Panc1 (cell line): Measurements from ENCODE around the gene CNNM4. TPM values are rescaled to one million over a fixed set of nuclear protein-coding genes. Genes with fewer than 3 reads are reported as not detected.

Experiments used
- ATAC-seq: fragments of 200-7000 bp; cut with Tn5 transposase; 2 replicates; pipeline ENCODE4 v1.9.1; 2020; ENCODE audit warnings: mild to moderate bottlenecking, moderate library complexity
- BruUV-seq: library from RNA; stranded (reverse); fragments of 400-500 nt; replicated peaks from 2 replicates; lab custom pipeline; 2021; lab: Mats Ljungman, UMichigan
- CTCF ChIA-PET: fragments of 300-600 bp; sonication (Branson Sonifier 250); formaldehyde crosslinking; loops from one replicate; lab custom pipeline; 2022; ENCODE audit warnings: antibody characterized with exemption; lab: Charles Lee
- POLR2A ChIA-PET: fragments of 300-600 bp; sonication (Branson Sonifier 250); formaldehyde crosslinking; loops from one replicate; lab custom pipeline; 2022; ENCODE audit warnings: antibody characterized with exemption; lab: Charles Lee
- DNase-seq: peaks from one replicate; pipeline ENCODE4 v3.0.0-alpha.2; 2010; ENCODE audit warnings: low read depth, low spot score
- H3K27ac ChIP-seq: 2 replicates; pipeline ENCODE4 v1.5.1; 2011; ENCODE audit warnings: mild to moderate bottlenecking, low read length, inconsistent platforms
- H3K27me3 ChIP-seq: fragments of 200-500 bp; sonication (Bioruptor generic); 2 replicates; pipeline ENCODE4 v1.6.0; 2014; ENCODE audit warnings: low read length, inconsistent platforms; ENCODE audit not compliant: control insufficient read depth, insufficient read depth
- H3K36me3 ChIP-seq: fragments of 200-500 bp; sonication (Bioruptor generic); 2 replicates; pipeline ENCODE4 v1.5.1; 2014; ENCODE audit warnings: inconsistent platforms, mild to moderate bottlenecking, low read length, moderate library complexity; ENCODE audit not compliant: control insufficient read depth, insufficient read depth
- H3K4me1 ChIP-seq: 2 replicates; pipeline ENCODE4 v1.5.1; 2011; ENCODE audit warnings: inconsistent platforms, mild to moderate bottlenecking, low read length, moderate library complexity; ENCODE audit not compliant: control insufficient read depth, insufficient read depth
- H3K4me3 ChIP-seq, 2 experiments: 2 replicates each; pipeline ENCODE4 v1.5.1; 2011 to 2012; ENCODE audit warnings: low read depth in 2 of 2, low read length in 2 of 2, mild to moderate bottlenecking in 2 of 2, inconsistent platforms in 1 of 2, moderate library complexity in 1 of 2
- H3K9me3 ChIP-seq: fragments of 200-500 bp; sonication (Bioruptor generic); 2 replicates; pipeline ENCODE4 v1.5.1; 2014; ENCODE audit warnings: low read depth, mild to moderate bottlenecking, inconsistent platforms, low read length, moderate library complexity; ENCODE audit not compliant: control insufficient read depth, insufficient read depth
- POLR2AphosphoS5 ChIP-seq: IDR thresholded peaks from 2 replicates; pipeline ENCODE4 v1.6.1; 2012; ENCODE audit warnings: mild to moderate bottlenecking, low read depth, low read length, moderate library complexity
- SIN3A ChIP-seq: IDR thresholded peaks from 2 replicates; pipeline ENCODE4 v1.6.1; 2012; ENCODE audit warnings: low read depth, mild to moderate bottlenecking, low read length, moderate library complexity, borderline replicate concordance; ENCODE audit not compliant: insufficient read depth
- TCF7L2 ChIP-seq: IDR thresholded peaks from 2 replicates; pipeline ENCODE4 v1.6.1; 2011; ENCODE audit warnings: mild to moderate bottlenecking, low read depth, low read length, inconsistent platforms
- in situ Hi-C: cut with HindIII; loops from 2 replicates; pipeline ENCODE4 v1.10.0; 2016; ENCODE audit warnings: low sequenced_read_pairs, low pct_unique_long_range_greater_than_20kb
- intact Hi-C: fragments of 100-400 bp; cut with micrococcal nuclease; formaldehyde crosslinking; loops from one replicate; pipeline ENCODE4 v1.10.0; 2022; ENCODE audit not compliant: unreplicated experiment
- total RNA-seq: library from RNA; stranded (reverse); gene quantifications from one replicate; pipeline ENCODE4 v1.2.1, GENCODE V29; 2021; ENCODE audit not compliant: unreplicated experiment
- TF ChIP-seq, protein P1 (sequence below), 2 experiments: IDR thresholded peaks; 2 replicates each; pipeline ENCODE4 v1.6.1; 2011 to 2012; ENCODE audit warnings: low read depth in 2 of 2, control low read depth in 1 of 2, low read length in 1 of 2, mild to moderate bottlenecking in 1 of 2, moderate library complexity in 1 of 2; ENCODE audit not compliant: insufficient read depth in 1 of 2
- TF ChIP-seq, protein P2 (sequence below): fragments of 450-650 bp; IDR thresholded peaks from 2 replicates; pipeline ENCODE4 v1.5.1; 2017; ENCODE audit warnings: mild to moderate bottlenecking

CNNM4 gene
- total RNA-seq, 1 experiment from 2014 or later = 15.7 TPM

- no peak for TF ChIP-seq POLR2AphosphoS5
- TF ChIP-seq, protein P1, sequence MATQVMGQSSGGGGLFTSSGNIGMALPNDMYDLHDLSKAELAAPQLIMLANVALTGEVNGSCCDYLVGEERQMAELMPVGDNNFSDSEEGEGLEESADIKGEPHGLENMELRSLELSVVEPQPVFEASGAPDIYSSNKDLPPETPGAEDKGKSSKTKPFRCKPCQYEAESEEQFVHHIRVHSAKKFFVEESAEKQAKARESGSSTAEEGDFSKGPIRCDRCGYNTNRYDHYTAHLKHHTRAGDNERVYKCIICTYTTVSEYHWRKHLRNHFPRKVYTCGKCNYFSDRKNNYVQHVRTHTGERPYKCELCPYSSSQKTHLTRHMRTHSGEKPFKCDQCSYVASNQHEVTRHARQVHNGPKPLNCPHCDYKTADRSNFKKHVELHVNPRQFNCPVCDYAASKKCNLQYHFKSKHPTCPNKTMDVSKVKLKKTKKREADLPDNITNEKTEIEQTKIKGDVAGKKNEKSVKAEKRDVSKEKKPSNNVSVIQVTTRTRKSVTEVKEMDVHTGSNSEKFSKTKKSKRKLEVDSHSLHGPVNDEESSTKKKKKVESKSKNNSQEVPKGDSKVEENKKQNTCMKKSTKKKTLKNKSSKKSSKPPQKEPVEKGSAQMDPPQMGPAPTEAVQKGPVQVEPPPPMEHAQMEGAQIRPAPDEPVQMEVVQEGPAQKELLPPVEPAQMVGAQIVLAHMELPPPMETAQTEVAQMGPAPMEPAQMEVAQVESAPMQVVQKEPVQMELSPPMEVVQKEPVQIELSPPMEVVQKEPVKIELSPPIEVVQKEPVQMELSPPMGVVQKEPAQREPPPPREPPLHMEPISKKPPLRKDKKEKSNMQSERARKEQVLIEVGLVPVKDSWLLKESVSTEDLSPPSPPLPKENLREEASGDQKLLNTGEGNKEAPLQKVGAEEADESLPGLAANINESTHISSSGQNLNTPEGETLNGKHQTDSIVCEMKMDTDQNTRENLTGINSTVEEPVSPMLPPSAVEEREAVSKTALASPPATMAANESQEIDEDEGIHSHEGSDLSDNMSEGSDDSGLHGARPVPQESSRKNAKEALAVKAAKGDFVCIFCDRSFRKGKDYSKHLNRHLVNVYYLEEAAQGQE (IDR thresholded peaks at IDR 0.05; ENCODE audit: insufficient read depth in 1 of 2, low read depth in 2 of 2, low read length in 1 of 2) = no peak
- no peak for TF ChIP-seq SIN3A
- TF ChIP-seq TCF7L2 = no peak
- TF ChIP-seq, protein P2, sequence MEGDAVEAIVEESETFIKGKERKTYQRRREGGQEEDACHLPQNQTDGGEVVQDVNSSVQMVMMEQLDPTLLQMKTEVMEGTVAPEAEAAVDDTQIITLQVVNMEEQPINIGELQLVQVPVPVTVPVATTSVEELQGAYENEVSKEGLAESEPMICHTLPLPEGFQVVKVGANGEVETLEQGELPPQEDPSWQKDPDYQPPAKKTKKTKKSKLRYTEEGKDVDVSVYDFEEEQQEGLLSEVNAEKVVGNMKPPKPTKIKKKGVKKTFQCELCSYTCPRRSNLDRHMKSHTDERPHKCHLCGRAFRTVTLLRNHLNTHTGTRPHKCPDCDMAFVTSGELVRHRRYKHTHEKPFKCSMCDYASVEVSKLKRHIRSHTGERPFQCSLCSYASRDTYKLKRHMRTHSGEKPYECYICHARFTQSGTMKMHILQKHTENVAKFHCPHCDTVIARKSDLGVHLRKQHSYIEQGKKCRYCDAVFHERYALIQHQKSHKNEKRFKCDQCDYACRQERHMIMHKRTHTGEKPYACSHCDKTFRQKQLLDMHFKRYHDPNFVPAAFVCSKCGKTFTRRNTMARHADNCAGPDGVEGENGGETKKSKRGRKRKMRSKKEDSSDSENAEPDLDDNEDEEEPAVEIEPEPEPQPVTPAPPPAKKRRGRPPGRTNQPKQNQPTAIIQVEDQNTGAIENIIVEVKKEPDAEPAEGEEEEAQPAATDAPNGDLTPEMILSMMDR = no peak
- ChIA-PET POLR2A (interaction anchor here (0.6 kb wide), 2 partner anchors 63 to 222 kb away, joined by 4 to 5 read pairs; no protein-coding TSS in a partner anchor), CTCF (no interaction called here)
- Histone ChIP-seq H3K9me3 (no peaks in the 10 kb centered on the region), H3K27me3 (no peaks in the 10 kb centered on the region), H3K4me1 (no peaks in the 10 kb centered on the region), H3K36me3 (no peaks in the 10 kb centered on the region; the same call in 1 of the 2 replicates), H3K4me3 (no peak overlapping the region), H3K27ac (no peak overlapping the region)
- no peak for ATAC-seq
- DNase-seq = no peak
- in situ Hi-C loops (no loop called here), intact Hi-C loops (no loop called here)
- BruUV-seq = no TSS peak
Observed at GRCh38 chr2:96841701-96842495, 81.2 kb downstream of the CNNM4 start.

GRCh38 chr2:96842600-96842999 lies 81.9 kb downstream of the CNNM4 start:
- no peaks in the 10 kb centered on the region for H3K27me3 ChIP-seq
- DNase-seq (no peak), ATAC-seq (no peak)
- ChIA-PET CTCF (no interaction called here), POLR2A (interaction anchor here (0.6 kb wide), 2 partner anchors 63 to 223 kb away, joined by 4 to 5 read pairs; no protein-coding TSS in a partner anchor)
- BruUV-seq = no TSS peak
- in situ Hi-C loops (no loop called here), intact Hi-C loops (no loop called here)
- no peaks in the 10 kb centered on the region for H3K9me3 ChIP-seq
- TF ChIP-seq POLR2AphosphoS5 (no peak), TCF7L2 (no peak), SIN3A (no peak)
- TF ChIP-seq, protein P1 (IDR thresholded peaks at IDR 0.05; ENCODE audit: insufficient read depth in 1 of 2, low read depth in 2 of 2, low read length in 1 of 2) = no peak
- TF ChIP-seq, protein P2 = no peak
- no peak overlapping the region for H3K27ac ChIP-seq
- H3K36me3 ChIP-seq = no peaks in the 10 kb centered on the region
- no peak overlapping the region for H3K4me3 ChIP-seq
- H3K4me1 ChIP-seq = no peaks in the 10 kb centered on the region
